Dermis microvascular lymphatic vessel endothelial cell (primary cell): ENCODE measurements around the gene HTR7. TPM values are rescaled to one million over a fixed set of nuclear protein-coding genes. Genes with fewer than 3 reads are reported as not detected.

Source experiments
- DNase-seq, 2 donors: peaks; one replicate each; pipeline versions ENCODE4 v3.0.0 to v3.0.0-alpha.2; 2010; ENCODE audit warnings: low read depth in 2 of 2
- total RNA-seq: library from RNA; depleted of rRNA; stranded (reverse); fragments of >200 nt; gene quantifications from 2 replicates; pipeline ENCODE4 v1.2.1, GENCODE V29; 2014

HTR7 gene
- total RNA-seq, 1 donor from 2014 or later, result under 0.01 TPM

DNA sequence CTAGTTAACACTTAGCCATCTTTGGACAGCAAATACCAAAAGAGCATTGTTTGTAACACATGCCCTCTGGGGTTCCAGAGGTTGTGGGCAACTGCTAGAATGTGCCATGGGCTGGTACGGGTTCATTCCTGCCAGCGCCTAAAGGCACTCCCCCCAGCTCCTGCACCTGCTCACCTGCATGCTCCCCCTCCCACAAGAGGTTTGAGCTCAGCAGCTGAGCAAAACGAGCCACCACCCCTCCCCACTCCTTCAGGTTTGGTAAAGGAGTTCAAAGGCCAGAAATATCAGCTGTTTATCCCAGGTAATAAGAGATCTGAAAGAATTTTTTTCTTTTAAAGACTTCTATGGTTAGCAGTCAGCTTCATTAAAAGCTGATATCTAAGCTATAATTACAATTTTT, 53.5 kb downstream of the HTR7 start:
- no peak for DNase-seq

DNA sequence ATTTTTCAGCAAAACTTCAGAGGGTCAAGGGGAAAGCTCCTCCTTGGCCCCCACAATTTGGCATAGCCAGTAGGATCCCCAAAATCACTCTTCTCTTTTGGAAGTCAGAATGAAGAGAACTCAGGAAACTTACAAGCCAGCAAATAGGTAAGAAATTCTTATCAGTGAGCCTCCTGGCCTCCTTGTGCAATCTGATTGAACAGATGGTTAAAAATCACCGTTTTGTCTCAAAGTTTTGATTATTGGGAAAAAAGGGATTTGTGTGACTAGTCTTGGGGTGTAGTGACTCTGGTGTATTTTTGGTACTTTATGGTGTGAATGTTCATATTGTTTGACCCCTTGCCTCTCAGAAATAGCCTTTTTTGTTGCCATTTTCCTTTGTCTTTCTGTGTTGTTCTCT, 56.2 kb downstream of the HTR7 start:
- no peak for DNase-seq

DNA sequence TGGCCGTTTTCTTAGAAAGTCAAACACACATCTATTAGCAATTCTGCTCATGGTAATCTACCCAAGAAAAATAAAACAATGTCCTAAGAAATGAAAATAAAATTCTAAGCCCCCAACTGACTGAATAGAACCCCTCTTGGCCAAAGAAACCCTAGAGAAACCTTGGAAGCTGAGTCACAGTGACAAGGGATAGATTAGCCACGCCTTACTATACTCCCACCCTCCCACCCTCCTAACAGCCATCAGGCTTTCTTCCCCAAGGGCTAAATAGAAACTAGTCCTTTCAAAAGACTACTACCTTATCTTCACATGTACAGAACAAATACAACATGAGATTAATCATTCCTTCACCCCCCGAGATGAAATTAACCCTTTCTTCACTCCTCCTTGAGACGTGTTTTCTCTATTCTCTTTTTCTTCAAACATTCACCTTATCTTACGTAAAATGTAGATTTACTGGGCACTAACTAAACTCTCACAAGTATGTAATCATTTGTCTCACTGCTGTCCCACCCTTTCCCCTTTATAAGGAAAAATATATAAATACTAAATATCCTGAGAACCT, 57.5 kb downstream of the HTR7 start:
- DNase-seq, result no peak

DNA sequence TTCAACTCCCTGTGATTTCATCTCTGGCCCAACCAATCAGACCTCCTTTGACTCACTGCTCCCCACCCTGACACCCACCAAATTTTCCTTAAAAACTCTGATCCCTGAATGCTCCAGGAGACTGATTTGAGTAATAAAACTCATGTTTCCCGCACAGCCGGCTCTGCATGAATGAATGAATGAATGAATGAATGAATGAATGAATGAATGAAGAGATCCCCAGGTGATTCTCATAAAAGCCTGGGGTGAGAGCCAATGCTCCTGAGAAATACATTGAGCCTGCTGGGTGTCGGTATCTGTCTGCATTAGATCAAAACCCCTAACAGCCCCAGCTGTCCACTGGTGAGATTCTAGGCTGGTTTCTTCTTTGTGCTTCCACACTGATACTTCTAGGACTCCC, 58.7 kb downstream of the HTR7 start:
- DNase-seq, result no peak

DNA sequence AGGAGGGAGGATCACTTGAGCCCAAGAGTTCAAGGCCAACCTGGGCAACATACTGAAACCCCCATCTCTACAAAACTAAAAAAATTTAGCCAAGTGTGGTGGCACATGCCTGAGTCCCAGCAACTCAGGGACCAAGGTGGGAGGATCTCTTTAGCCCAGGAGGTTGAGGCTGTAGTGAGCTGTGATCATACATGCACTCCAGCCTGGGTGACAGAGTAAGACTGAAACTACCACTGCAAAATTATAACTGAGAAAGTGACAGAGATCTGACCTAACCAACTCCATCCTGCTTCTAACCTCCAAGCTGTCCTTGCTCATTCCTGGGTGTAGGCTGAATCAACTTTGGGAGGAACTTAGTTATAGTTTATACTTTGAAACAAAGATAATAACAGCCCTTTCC, 59.4 kb downstream of the HTR7 start:
- DNase-seq, result no peak

DNA sequence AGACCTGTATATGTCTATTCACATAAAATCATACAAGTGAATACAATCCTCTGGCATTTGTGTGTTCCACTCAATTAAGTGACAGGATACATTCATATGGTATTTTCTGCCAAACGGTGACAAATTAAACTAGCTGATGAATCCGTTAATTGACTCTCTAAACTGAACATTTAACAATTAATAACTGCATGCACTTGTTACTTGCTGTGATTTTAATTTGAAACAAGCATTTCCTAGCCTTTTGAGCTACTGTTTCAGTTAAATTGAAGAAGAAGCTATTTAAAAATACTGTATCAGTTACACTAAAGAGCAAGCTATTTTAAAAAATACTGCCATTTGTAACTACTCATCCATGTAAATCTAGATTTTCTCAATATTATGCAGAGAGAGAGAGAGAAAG, 67.4 kb downstream of the HTR7 start:
- DNase-seq, result no peak

DNA sequence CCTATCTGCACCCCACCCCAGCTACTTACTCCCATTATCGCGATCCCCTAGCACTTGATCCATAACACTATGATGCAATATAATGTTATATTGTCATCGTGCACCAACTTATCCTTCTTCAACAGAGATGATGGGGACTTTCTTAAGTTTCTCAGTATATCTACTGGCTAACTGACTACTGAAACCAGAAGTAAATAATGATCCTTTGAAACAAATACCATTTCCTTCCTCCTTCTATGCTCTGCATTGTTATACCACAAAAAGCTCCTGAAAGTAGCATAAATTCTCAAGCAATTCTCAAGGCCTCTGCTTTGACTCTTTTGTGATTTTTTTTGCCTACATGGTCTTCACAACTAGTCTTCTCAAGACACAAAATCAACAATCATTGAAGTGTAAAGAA, 68.9 kb downstream of the HTR7 start:
- DNase-seq, result no peak

DNA sequence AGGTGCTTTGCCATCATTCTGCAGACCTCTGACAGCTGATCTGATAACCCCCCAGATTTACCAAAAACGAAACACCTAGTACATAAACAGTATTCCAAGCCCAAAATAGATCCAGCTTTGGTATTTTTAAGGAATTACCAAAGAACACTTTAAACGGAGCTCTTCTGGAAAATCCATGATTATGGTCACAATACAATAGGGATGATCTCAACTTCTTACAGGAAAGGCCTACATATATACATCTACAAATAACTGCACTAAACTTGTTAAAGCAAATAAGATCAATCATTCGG, 69.7 kb downstream of the HTR7 start:
- no peak for DNase-seq

DNA sequence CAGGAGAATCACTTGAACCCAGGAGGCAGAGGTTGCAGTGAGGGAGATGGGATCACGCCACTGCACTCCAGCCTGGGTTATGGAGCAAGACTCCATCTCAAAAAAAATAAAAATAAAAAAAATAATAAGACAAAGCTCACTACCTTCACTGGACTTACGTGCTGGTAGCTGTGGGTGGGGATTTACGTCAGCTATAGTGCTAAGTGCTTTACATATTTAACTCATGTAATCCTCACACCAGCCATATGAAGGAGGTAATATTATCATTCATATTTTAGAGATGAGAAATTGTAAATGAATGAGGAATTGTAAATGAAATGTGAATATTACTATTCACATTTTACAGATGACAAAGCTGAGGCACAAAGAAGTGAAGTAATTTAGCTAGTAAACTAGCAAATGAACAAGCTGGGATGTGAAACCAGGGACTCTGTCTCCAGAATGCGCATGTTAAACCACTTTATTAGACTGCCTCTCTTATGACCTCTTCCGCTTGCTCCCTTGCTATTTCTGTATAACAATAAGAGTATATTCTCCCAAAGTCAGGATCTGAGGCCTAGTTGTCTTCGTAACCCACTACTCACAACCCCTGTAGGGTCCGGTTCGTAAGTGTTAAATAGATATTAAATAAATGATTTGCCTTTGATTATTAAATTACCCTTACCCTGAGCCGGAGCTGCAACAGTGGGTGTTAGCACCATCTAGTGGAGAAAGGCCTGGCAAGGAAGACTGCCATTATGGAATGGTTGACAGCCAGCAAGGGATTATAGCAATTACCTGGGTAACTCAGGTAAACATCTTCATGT, 70.2 kb downstream of the HTR7 start:
- DNase-seq, result peak; percentile 22 to 47

DNA sequence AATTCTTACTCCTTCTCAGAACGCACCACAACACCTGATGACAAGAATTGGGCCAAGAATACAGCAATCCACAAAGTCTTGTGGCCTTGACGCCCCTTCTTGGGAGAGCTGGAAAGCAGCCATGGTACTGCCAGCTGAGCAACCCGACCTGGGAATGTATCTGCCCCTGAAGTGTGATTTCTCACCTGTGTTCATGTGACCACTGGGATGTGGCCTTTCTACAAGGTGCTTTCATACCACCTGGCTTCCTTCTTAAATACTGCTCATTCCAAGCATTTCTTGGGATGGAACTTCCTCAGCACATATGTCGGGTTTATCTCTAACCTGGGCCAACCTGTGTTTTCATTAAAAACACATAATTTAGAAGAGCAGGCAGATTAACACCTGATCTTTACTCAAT, 72.1 kb downstream of the HTR7 start:
- DNase-seq, result no peak

DNA sequence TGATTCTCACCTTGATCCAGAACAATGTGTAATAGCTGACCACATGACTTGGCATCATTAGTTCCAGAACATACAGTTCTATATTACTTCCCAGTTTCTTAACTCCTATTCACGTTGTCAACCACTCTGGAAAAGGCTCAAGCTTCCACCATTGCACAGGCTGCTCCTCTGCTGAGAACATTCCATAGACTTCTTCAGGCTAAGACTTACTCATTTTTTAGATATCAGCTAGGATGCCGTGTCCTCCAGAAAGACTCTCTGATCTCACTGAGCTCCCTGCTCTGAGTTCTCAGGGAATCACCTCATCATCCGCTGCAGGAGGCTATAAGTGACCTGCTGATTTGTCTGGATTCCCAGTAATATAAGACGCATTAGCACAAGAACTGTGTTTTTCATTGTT, 73.1 kb downstream of the HTR7 start:
- no peak for DNase-seq

DNA sequence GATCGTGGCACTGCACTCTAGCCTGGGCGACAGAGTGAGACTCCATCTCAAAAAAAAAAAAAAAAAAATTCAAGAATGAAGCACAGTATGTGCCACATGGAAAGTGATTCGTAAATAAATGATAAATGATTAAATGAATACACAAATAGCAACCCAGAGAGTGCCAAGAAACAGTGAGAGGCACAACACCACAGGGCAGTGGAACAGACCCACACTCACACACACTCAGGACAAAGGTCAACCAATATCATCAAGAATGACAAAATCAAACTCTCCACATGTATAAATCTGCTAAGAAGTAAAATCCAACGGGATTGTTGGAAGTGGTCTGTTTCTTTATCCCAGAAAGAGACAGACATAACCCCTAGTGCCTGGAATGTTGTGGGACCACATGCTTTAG, 77.4 kb downstream of the HTR7 start:
- no peak for DNase-seq

DNA sequence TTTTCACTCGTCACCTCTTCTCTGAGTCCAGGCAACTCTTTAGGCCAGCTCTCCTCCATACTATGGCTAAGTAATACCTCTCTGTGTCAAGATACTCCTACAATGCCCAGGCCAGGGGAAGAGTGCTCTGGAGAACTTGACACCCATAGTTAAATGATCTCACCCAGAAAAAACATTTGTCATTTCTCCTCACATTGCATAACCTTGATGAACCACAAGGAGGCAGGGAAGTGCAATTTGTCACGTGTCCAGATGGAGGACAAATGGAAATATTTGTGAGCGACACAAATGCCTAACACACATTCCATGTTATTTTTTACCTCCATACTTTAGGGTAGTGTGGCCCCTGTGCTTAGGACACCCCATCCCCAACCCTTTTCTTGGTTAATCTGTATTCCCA, 78.3 kb downstream of the HTR7 start:
- DNase-seq, result peak in 1 of 2 donors; percentile 14

DNA sequence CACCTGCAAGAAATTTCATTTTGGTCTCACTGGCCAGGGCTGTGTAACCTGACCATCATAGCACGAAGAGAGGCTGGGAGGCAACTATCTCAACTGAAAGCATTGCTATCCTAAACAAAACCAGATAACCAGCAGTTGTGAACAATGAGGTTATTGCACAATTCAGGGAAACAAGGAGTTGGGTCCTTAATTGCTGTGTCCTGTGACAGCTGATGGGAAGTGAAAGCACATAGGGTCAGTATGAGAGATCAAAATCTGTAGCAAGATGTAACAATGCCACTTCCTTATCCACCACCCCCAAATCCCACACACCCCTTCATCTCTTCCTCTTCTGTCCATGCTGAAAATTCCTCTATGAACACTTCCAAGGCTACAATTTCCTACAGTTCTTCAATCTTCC, 80.2 kb downstream of the HTR7 start:
- no peak for DNase-seq

DNA sequence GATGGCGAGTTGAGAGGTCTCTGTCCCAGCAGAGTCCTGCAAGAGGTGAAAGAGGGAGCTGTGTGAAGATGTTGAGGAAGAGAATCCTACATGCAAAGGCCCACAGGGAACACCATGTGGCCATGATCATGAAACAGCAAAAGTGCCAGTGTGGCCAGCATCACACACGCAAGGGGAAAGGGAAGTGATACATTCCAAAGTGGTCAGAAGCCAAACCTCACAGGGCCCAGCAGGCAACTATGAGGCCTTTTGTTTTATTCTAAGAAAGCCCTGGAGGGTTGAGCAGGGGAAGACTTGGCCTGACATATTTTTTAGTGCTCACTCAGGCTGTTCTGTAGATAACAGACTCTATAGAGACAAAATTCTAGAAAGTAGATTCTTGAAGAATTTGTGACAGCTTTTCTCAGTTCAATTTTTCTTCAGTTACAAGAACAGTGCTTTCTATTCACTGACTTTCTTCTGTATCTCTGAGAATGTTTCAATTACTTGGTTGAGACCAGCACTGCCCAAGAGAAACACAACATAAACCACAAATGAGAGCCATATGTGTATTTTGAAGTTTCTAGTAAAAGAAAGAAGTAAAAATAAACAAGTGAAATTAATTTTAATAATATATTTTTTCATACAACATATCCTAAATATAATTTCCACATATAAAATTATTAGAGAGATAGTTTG, 82.3 kb downstream of the HTR7 start:
- DNase-seq, result no peak

DNA sequence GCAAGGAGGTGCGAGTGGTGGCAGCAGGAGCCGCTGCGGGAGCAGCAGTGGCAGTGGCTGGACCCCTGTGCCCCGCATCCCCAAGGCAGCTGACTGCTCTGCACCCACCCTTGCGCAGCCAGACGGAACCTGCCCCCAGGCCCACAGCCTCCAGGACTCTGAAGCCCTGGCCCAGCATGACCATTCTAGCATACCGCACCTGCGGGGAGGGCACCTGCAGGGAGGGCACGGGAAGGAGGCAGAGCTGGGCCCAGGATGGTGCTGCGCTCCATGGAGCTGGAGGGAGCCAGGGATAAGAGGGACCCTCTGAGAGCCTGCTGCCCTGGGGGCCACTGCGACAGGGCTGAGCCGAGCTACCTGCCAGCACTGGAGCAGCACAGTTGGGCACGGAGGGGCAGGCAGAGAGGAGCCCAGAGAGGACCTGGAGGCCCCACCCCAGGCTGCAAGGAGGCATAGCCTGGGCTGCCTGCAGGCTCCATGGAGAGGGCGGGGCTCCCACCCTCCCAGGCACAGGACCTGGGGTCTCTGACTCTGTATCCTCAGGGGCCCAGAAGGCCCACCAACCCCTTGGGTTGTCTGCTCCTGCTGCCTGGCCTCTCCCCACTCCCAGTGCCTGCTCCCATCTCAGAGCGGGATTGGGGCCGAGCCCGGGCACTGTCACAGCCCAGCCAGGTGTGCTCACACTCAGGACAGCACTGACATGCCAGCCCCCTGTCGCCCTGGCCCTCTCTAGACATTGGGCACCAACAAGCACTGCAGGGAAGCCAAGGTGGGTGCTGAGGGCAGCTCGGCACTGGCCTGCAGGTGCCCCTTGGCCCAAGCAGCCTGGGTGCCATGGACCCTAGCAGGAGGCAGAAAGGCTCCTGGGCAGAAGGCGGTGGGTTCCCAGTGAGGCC, 87.6 kb downstream of the HTR7 start:
- no peak for DNase-seq

DNA sequence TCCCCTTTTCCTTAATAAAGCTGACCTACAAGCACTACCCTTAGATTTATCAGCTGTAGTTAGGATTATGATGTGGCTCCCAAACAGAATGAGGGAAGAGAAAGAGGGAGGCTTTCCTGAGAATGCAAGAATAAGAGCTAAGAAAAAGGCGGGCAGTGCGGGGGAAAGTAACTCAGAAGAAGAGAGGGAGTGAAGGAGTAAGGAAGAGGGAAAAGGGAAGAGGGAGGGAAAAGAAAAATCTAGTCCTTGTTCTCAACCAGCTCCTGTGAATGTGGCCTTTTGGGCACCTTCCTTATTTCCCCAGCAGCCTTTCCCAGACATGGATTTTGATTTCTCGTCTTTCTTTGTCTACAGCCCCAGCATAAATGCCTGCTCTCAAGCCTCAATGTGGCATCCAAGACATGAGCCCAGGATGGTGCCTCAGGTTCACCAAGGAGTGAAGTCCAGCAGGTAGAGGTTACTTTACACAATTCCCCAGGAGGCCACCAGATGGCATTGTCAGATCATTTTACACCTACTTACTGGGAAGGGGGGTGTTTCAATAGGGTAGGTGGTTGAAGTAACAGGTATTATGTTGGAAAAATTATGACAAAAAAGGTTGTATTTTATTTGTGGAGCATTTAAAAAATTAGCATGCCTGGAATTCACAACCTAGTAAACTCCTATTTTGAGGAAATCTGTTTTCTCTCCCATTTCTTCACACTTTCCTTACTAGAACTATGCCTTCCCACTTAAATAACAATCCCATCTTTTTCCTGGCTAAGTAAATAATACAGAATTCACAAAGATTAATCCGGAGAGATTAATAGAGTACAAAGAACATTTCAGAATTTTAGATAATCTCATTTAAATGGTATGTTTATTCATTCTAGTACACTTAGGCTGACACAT, 106.5 kb downstream of the HTR7 start:
- peak; percentile 42 to 65 for DNase-seq

DNA sequence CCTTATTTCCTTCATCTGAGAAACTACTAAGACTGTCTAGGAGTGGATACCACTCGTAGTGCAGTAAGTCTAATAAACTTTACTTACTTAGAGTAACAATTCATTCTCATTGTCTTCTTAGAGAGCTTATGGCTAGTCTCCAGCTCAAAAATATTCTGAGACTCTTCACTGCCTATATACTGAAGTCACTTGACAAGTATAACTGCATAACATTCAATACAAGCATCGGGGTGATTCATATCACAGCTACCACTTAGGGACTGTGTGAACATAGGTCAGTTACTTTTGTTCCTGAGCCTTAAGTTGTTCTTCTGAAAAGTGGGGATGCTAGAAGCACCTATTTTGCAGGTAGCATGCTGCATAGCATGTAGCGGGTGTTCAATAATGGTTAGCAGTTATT, 111.0 kb downstream of the HTR7 start:
- DNase-seq, result no peak

DNA sequence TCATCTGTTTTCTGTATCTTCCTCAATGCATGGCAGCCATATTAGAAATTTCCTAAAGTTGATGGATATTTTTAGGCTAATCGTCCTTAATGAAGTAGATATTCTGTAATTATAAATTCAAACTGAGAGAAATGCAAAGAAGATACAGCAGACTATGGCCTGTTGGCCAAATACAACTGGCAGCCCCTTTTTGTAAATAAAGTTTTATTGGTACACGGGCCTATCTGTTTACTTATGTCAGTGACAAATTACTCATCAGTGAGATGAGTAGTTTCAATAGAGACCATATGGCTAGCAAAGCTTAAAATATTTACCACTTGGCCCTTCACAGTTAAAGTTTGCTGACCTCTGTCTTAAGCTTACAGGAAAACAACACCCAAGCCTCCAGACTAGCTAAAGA, 112.3 kb downstream of the HTR7 start:
- DNase-seq, result no peak

DNA sequence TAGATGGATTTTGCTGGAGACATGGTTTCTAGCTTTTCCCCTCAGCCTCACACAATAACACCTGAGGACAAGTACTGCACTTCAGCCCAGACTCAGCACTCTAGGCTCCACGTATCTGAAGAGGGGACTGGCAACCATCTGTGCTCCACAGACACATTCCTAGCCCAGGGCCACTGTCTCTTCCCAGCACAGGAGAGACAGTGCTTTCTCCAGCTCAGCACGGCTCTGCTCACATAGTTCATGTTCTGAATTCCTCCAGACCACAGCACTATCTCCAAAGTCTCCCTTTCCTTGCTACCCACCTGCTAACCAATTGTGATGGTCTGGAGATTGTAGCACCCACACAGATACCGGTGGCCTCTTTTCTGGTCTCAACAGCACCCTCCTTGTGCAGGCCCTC, 114.5 kb downstream of the HTR7 start:
- no peak for DNase-seq

DNA sequence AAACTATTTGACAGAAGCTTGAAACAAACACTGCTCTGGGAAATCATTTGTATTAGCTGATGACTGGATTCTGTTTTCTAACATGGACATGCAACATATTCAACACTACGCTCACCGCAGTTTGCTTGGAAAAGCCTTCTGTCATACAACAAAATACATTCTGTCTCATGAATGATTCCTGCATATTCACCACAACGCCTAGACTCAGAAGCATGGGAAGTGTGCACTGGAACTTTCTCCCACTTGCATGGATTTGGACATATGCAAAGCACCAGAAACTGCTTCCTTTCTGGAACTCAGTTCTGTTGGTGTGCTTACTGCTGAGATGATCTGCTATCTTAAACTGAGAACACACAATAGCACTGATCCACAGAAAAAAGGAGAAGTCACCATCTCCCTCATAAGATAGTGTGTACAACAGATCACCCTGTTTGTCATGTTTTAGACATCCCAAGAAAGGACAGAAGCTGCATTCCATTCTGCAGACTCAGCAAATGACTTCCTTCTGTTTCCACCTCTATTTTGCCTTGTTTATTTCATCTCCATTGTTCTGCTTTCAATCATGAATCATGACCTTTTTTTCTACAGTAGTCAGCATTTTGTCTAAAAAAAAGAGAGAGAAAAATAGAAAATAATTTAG, 115.8 kb downstream of the HTR7 start:
- peak; percentile 31 to 58 for DNase-seq
